H7 (cell line): Measurements from ENCODE around the gene TIMM8A. TPM values are rescaled to one million over a fixed set of nuclear protein-coding genes. Genes with fewer than 3 reads are reported as not detected.
A peak's percentile ranks its signal among the peaks of the same experiment; 100 is the strongest.
"Not testable (repeated sequence)": the region's sequence is repeated elsewhere in the genome, so short reads cannot be mapped to it uniquely, and the experiment has no call there.

Experiments
- DNase-seq: peaks from one replicate; pipeline ENCODE4 v3.0.0; 2012
- H3K27me3 ChIP-seq: 2 replicates; pipeline ENCODE4 v1.6.0; 2011; ENCODE audit warnings: mild to moderate bottlenecking, low read length; ENCODE audit not compliant: control insufficient read depth, insufficient read depth
- H3K36me3 ChIP-seq: replicated peaks from 2 replicates; pipeline ENCODE4 v1.5.1; 2011; ENCODE audit warnings: low read length; ENCODE audit not compliant: control insufficient read depth, insufficient read depth
- H3K4me3 ChIP-seq: 2 replicates; pipeline ENCODE4 v1.5.1; 2011; ENCODE audit warnings: low read depth, mild to moderate bottlenecking, control low read depth, low read length, moderate library complexity; ENCODE audit not compliant: insufficient read depth
- total RNA-seq: library from RNA; depleted of rRNA; stranded (reverse); fragments of >200 nt; shearing (Covaris generic); gene quantifications from 2 replicates; pipeline ENCODE4 v1.2.3, GENCODE V29; 2014

Gene TIMM8A
- total RNA-seq, 1 experiment from 2014 or later, result 6.2 TPM

- Histone ChIP-seq H3K36me3 (no peaks in the 10 kb centered on the region), H3K4me3 (no peak overlapping the region), H3K27me3 (no peaks in the 10 kb centered on the region)
- no peak for DNase-seq
Measured at GRCh38 chrX:101370888-101371504, 22.5 kb upstream of the TIMM8A start.

GRCh38 chrX:101369687-101370086, 21.1 kb upstream of the TIMM8A start:
- no peak for DNase-seq
- H3K27me3 ChIP-seq, result no peaks in the 10 kb centered on the region

GRCh38 chrX:101368800-101369199, 20.3 kb upstream of the TIMM8A start:
- DNase-seq, result no peak
- Histone ChIP-seq H3K4me3 (no peak overlapping the region), H3K36me3 (no peaks in the 10 kb centered on the region), H3K27me3 (no peaks in the 10 kb centered on the region)

More at GRCh38 chrX:101369687-101370086, 21.1 kb upstream of the TIMM8A start:
- H3K4me3 ChIP-seq, result no peak overlapping the region
- H3K36me3 ChIP-seq, result no peaks in the 10 kb centered on the region

GRCh38 chrX:101365301-101365795, 16.8 kb upstream of the TIMM8A start:
- Histone ChIP-seq H3K4me3 (no peak overlapping the region), H3K27me3 (no peaks in the 10 kb centered on the region), H3K36me3 (no peaks in the 10 kb centered on the region)
- no peak for DNase-seq

GRCh38 chrX:101362757-101363156, 14.2 kb upstream of the TIMM8A start:
- DNase-seq, result no peak
- Histone ChIP-seq H3K4me3 (no peak overlapping the region), H3K36me3 (no peaks in the 10 kb centered on the region), H3K27me3 (no peaks in the 10 kb centered on the region)

- H3K36me3 ChIP-seq, result no peaks in the 10 kb centered on the region
- H3K27me3 ChIP-seq, result no peaks in the 10 kb centered on the region
- H3K4me3 ChIP-seq, result no peak overlapping the region
- no peak for DNase-seq
Measured at GRCh38 chrX:101362116-101362515, 13.6 kb upstream of the TIMM8A start.

- H3K36me3 ChIP-seq, result no peaks in the 10 kb centered on the region
- H3K4me3 ChIP-seq, result no peak overlapping the region
- no peaks in the 10 kb centered on the region for H3K27me3 ChIP-seq
- DNase-seq, result no peak
Measured at GRCh38 chrX:101360390-101360789, 11.8 kb upstream of the TIMM8A start.

GRCh38 chrX:101359966-101360365, 11.4 kb upstream of the TIMM8A start:
- Histone ChIP-seq H3K27me3 (no peaks in the 10 kb centered on the region), H3K4me3 (no peak overlapping the region), H3K36me3 (no peaks in the 10 kb centered on the region)
- DNase-seq, result no peak

GRCh38 chrX:101357166-101357795, 8.7 kb upstream of the TIMM8A start:
- DNase-seq, result peak; percentile 23
- H3K36me3 ChIP-seq, result no peaks in the 10 kb centered on the region
- no peaks in the 10 kb centered on the region for H3K27me3 ChIP-seq
- H3K4me3 ChIP-seq, result no peak overlapping the region

GRCh38 chrX:101349193-101349562, 636 bp upstream of the TIMM8A start:
- H3K36me3 ChIP-seq, result peaks cover 4% of the 10 kb centered on the region; the same call in 1 of the 2 replicates
- DNase-seq, result no peak
- no peaks in the 10 kb centered on the region for H3K27me3 ChIP-seq
- peak overlapping the region; percentile 78 for H3K4me3 ChIP-seq

GRCh38 chrX:101347859-101348451, 587 bp downstream of the TIMM8A start:
- DNase-seq, result peak; percentile 36
- Histone ChIP-seq H3K27me3 (no peaks in the 10 kb centered on the region), H3K4me3 (peak overlapping the region; percentile 78), H3K36me3 (peaks cover 4% of the 10 kb centered on the region; the same call in 1 of the 2 replicates)

GRCh38 chrX:101337776-101338271, 10.7 kb downstream of the TIMM8A start:
- Histone ChIP-seq H3K4me3 (no peak overlapping the region), H3K36me3 (no peaks in the 10 kb centered on the region), H3K27me3 (no peaks in the 10 kb centered on the region)
- DNase-seq, result no peak

- not testable (repeated sequence) for H3K36me3 ChIP-seq, H3K27me3 ChIP-seq, DNase-seq, H3K4me3 ChIP-seq
Measured at GRCh38 chrX:101334310-101334709, 14.2 kb downstream of the TIMM8A start.

- H3K27me3 ChIP-seq, DNase-seq, H3K4me3 ChIP-seq, H3K36me3 ChIP-seq: not testable (repeated sequence)
Measured at GRCh38 chrX:101326600-101326999, 21.9 kb downstream of the TIMM8A start.

- H3K36me3 ChIP-seq, result no peaks in the 10 kb centered on the region
Measured at GRCh38 chrX:101303790-101304189, 44.8 kb downstream of the TIMM8A start.

More at GRCh38 chrX:101303790-101304189, 44.8 kb downstream of the TIMM8A start:
- H3K4me3 ChIP-seq, result no peak overlapping the region
- DNase-seq, result no peak
- H3K27me3 ChIP-seq, result no peaks in the 10 kb centered on the region
